Esophagus muscularis mucosa (tissue), 4 donors: Measurements from ENCODE around the gene GSTT4.

Experiments used
- EP300 ChIP-seq: sonication (generic); formaldehyde crosslinking; IDR thresholded peaks from one replicate; pipeline ENCODE4 v1.6.1; 2017; ENCODE audit warnings: antibody characterized with exemption
- POLR2A ChIP-seq: fragments of 450-650 bp; IDR thresholded peaks from one replicate; pipeline ENCODE4 v1.6.1; 2017; ENCODE audit warnings: antibody characterized with exemption, moderate library complexity, mild to moderate bottlenecking, low read depth
- POLR2AphosphoS5 ChIP-seq, 2 donors: sonication (generic); formaldehyde crosslinking; IDR thresholded peaks; one replicate each; pipeline ENCODE4 v1.6.1; 2017; ENCODE audit warnings: antibody characterized with exemption in 2 of 2
- TF ChIP-seq, protein P1 (sequence below), 3 experiments: fragments of 200-600 bp in 2 of 3; fragments of 450-650 bp in 1 of 3; sonication (generic) in 2 of 3; IDR thresholded peaks; one replicate each; pipeline ENCODE4 v1.5.1; 2017 to 2019; ENCODE audit warnings: antibody characterized with exemption in 3 of 3, mild to moderate bottlenecking in 2 of 3, moderate library complexity in 1 of 3

GRCh38 chr22:23984430-23984829, 20.8 kb downstream of the GSTT4 start:
- TF ChIP-seq, protein P1, sequence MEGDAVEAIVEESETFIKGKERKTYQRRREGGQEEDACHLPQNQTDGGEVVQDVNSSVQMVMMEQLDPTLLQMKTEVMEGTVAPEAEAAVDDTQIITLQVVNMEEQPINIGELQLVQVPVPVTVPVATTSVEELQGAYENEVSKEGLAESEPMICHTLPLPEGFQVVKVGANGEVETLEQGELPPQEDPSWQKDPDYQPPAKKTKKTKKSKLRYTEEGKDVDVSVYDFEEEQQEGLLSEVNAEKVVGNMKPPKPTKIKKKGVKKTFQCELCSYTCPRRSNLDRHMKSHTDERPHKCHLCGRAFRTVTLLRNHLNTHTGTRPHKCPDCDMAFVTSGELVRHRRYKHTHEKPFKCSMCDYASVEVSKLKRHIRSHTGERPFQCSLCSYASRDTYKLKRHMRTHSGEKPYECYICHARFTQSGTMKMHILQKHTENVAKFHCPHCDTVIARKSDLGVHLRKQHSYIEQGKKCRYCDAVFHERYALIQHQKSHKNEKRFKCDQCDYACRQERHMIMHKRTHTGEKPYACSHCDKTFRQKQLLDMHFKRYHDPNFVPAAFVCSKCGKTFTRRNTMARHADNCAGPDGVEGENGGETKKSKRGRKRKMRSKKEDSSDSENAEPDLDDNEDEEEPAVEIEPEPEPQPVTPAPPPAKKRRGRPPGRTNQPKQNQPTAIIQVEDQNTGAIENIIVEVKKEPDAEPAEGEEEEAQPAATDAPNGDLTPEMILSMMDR (IDR thresholded peaks at IDR 0.05), result peak in 2 of 3 experiments; percentile 44
- TF ChIP-seq POLR2AphosphoS5 (IDR thresholded peaks at IDR 0.05) (no peak), POLR2A (no peak), EP300 (no peak)
